Natural killer cell (primary cell): ENCODE measurements around the gene ABCA8. TPM values are rescaled to one million over a fixed set of nuclear protein-coding genes. Genes with fewer than 3 reads are reported as not detected.

Source experiments
- ATAC-seq, 3 donors: fragments of 150-1000 bp in 2 of 3; fragments of 200-7000 bp in 1 of 3; cut with Tn5 transposase; 1 replicate in 1 of 3; 2 replicates in 2 of 3; pipeline ENCODE4 v1.10.0; 2021; ENCODE audit warnings: mild to moderate bottlenecking in 2 of 3, moderate library complexity in 2 of 3
- DNase-seq, 2 donors: peaks; one replicate each; pipeline versions ENCODE4 v3.0.0 to v3.0.0-alpha.2; 2013 to 2021; ENCODE audit warnings: mixed read lengths in 1 of 2
- H3K27ac ChIP-seq: one replicate; pipeline ENCODE4 v1.5.1; 2013; ENCODE audit warnings: mild to moderate bottlenecking, low read length
- H3K27me3 ChIP-seq: one replicate; pipeline ENCODE4 v1.6.1; 2013; ENCODE audit warnings: low read length; ENCODE audit not compliant: control insufficient read depth, insufficient read depth
- H3K36me3 ChIP-seq: one replicate; pipeline ENCODE4 v1.6.1; 2013; ENCODE audit warnings: low read length; ENCODE audit not compliant: control insufficient read depth, insufficient read depth
- H3K4me1 ChIP-seq: one replicate; pipeline ENCODE4 v1.6.1; 2013; ENCODE audit warnings: low read length; ENCODE audit not compliant: control insufficient read depth, insufficient read depth
- H3K4me3 ChIP-seq: one replicate; pipeline ENCODE4 v1.5.1; 2013; ENCODE audit warnings: low read length
- H3K9me3 ChIP-seq: one replicate; pipeline ENCODE4 v1.6.1; 2013; ENCODE audit warnings: low read length; ENCODE audit not compliant: control insufficient read depth, insufficient read depth
- H3K27ac Mint-ChIP-seq, 2 donors: one replicate each; pipeline ENCODE4 v1.8.0; 2022; ENCODE audit warnings: mild to moderate bottlenecking in 2 of 2, mixed read lengths in 2 of 2, moderate library complexity in 1 of 2
- H3K27me3 Mint-ChIP-seq, 2 donors: one replicate each; pipeline ENCODE4 v1.8.0; 2022; ENCODE audit warnings: low read depth in 2 of 2, mixed read lengths in 2 of 2
- H3K36me3 Mint-ChIP-seq: one replicate; pipeline ENCODE4 v1.8.0; 2022; ENCODE audit warnings: mixed read lengths
- H3K4me1 Mint-ChIP-seq, 2 donors: one replicate each; pipeline ENCODE4 v1.8.0; 2022; ENCODE audit warnings: mixed read lengths in 2 of 2
- H3K4me3 Mint-ChIP-seq: one replicate; pipeline ENCODE4 v1.8.0; 2022; ENCODE audit warnings: mild to moderate bottlenecking, moderate library complexity, mixed read lengths
- H3K9me3 Mint-ChIP-seq, 2 donors: one replicate each; pipeline ENCODE4 v1.8.0; 2022; ENCODE audit warnings: mixed read lengths in 2 of 2
- CTCF ChIP-seq: fragments of 200-600 bp; IDR thresholded peaks from one replicate; pipeline ENCODE4 v1.8.0; 2022; ENCODE audit warnings: antibody characterized with exemption
- WGBS: methylation state at CpG from one replicate; pipeline ENCODE4 v1.1.7; 2013; ENCODE audit warnings: missing lambda C conversion rate; ENCODE audit not compliant: insufficient coverage; 5-methylcytosine and 5-hydroxymethylcytosine counted together
- intact Hi-C: fragments of 100-400 bp; cut with micrococcal nuclease; formaldehyde crosslinking; loops from one replicate; pipeline ENCODE4 v1.14.2; 2022
- total RNA-seq, 4 donors: library from RNA; stranded (reverse); fragments of 120-200 nt in 1 of 4; gene quantifications; one replicate each; pipeline versions ENCODE4 v1.2.3 to v1.2.4, GENCODE V29; 2013 to 2022

Gene ABCA8
- total RNA-seq, 3 donors from 2014 or later (not counting 1 experiment from before 2014, with no cell fraction given): not detected

GRCh38 chr17:68987966-68988365 lies 32.8 kb upstream of the ABCA8 start:
- Histone ChIP-seq H3K36me3 (no peaks in the 10 kb centered on the region), H3K27ac (no peak overlapping the region), H3K9me3 (no peaks in the 10 kb centered on the region), H3K27me3 (no peaks in the 10 kb centered on the region), H3K4me1 (no peaks in the 10 kb centered on the region), H3K4me3 (no peak overlapping the region)
- Mint-ChIP-seq H3K36me3 (no peaks in the 10 kb centered on the region), H3K4me1 (no peaks in the 10 kb centered on the region), H3K27me3 (peaks cover 0 to 3% of the 10 kb centered on the region in 2 donors), H3K27ac (no peak overlapping the region), H3K9me3 (no peaks in the 10 kb centered on the region), H3K4me3 (no peak overlapping the region)
- intact Hi-C loops: no loop called here
- TF ChIP-seq CTCF: no peak
- no peak for DNase-seq
- WGBS: 95% methylated on average over 4 of the region's 4 CpGs
- no peak for ATAC-seq

- ATAC-seq: no peak
- Mint-ChIP-seq H3K36me3 (no peaks in the 10 kb centered on the region), H3K9me3 (peaks cover 0 to 2% of the 10 kb centered on the region in 2 donors), H3K27me3 (peaks cover 3 to 15% of the 10 kb centered on the region in 2 donors), H3K4me3 (no peak overlapping the region), H3K27ac (no peak overlapping the region), H3K4me1 (peaks cover 0 to 6% of the 10 kb centered on the region in 2 donors)
- no peaks in the 10 kb centered on the region for H3K4me1 ChIP-seq
- intact Hi-C loops: no loop called here
- DNase-seq: no peak
- H3K4me3 ChIP-seq: no peak overlapping the region
- no peaks in the 10 kb centered on the region for H3K9me3 ChIP-seq
- 14% methylated on average over 2 of the region's 2 CpGs for WGBS
- no peak overlapping the region for H3K27ac ChIP-seq
- no peaks in the 10 kb centered on the region for H3K36me3 ChIP-seq
- H3K27me3 ChIP-seq: no peaks in the 10 kb centered on the region
- no peak for TF ChIP-seq CTCF
These were observed 26.1 kb upstream of the ABCA8 start for GRCh38 chr17:68981288-68981687.

GRCh38 chr17:68973098-68973846 lies 18.1 kb upstream of the ABCA8 start:
- Mint-ChIP-seq H3K27me3 (peaks cover 5 to 15% of the 10 kb centered on the region in 2 donors), H3K36me3 (no peaks in the 10 kb centered on the region), H3K4me1 (no peaks in the 10 kb centered on the region), H3K27ac (no peak overlapping the region), H3K9me3 (peaks cover 3 to 4% of the 10 kb centered on the region in 2 donors), H3K4me3 (no peak overlapping the region)
- Histone ChIP-seq H3K4me3 (no peak overlapping the region), H3K9me3 (no peaks in the 10 kb centered on the region), H3K27me3 (no peaks in the 10 kb centered on the region), H3K36me3 (no peaks in the 10 kb centered on the region), H3K27ac (no peak overlapping the region), H3K4me1 (no peaks in the 10 kb centered on the region)
- ATAC-seq: peak in 1 of 3 donors; percentile 27
- DNase-seq: no peak
- intact Hi-C loops: no loop called here
- 39% methylated on average over 3 of the region's 3 CpGs for WGBS
- TF ChIP-seq CTCF: no peak
